Measurements from ENCODE around the gene MYO7B.
A peak's percentile ranks its signal among the peaks of the same experiment; 100 is the strongest.

The MYO7B gene

GRCh38 chr2:127639111-127639474, 103.6 kb downstream of the MYO7B start:
- no peak for DNase-seq

- no peak for DNase-seq
Measured at GRCh38 chr2:127640082-127641072, 104.9 kb downstream of the MYO7B start.

DNA sequence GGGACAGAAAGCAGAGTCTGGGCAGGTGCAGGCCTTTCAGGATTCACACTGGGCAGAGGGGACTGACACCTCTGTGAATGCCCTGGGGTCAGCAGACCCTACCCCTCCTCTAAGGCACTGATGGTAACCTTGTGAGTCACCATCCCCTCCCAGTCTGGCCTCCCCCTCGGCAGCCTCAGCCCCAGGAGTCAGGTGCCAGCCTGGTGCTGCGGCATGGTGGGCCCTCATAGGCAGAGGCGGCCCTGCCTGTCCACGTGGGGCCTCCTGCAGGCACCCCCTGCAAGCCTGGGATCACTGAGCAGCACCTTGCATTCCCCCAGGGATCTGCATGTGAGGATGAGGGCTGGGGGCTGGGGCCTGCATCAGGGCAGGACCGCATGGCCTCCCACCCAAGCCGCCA, 105.7 kb downstream of the MYO7B start:
- no peak for DNase-seq

- no peak for DNase-seq
Measured at GRCh38 chr2:127641846-127642507, 106.5 kb downstream of the MYO7B start.

DNA sequence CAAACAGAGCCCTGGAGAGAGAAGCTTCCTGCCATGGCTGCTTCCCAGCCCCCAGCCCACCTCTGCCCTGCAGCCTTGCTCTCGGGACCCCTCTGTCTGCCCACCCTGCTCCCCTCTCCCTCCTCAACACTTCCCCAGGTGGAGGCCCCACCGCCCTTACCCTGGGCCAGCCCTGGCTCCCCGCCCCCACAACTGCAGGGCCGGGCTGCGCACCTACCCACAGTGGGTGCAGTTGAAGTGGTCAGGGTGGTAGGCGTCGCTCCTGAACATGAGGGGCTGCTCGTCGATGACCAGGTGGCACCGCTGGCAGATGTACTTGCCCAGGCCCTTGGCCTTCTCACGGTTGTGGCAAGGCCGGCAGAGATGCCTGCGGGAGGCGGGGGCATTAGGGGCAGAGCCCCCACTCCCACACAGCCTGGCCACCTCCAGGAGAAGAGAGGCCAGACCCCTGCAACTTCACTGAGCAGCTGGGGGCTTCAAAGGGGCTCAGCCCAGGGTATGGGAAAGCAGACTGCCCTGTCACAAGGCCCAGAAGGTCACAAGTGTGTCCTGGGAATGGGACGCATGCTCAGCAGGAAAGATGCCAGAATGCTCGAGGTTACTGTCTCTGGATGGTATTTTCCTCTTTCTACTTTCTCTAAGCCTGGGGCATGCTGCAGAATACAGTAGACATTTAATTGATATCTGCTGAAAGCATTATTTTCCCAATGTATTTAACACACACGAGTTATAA, 107.4 kb downstream of the MYO7B start:
- DNase-seq: no peak

GRCh38 chr2:127643439-127644065, 108.1 kb downstream of the MYO7B start:
- DNase-seq: no peak

DNA sequence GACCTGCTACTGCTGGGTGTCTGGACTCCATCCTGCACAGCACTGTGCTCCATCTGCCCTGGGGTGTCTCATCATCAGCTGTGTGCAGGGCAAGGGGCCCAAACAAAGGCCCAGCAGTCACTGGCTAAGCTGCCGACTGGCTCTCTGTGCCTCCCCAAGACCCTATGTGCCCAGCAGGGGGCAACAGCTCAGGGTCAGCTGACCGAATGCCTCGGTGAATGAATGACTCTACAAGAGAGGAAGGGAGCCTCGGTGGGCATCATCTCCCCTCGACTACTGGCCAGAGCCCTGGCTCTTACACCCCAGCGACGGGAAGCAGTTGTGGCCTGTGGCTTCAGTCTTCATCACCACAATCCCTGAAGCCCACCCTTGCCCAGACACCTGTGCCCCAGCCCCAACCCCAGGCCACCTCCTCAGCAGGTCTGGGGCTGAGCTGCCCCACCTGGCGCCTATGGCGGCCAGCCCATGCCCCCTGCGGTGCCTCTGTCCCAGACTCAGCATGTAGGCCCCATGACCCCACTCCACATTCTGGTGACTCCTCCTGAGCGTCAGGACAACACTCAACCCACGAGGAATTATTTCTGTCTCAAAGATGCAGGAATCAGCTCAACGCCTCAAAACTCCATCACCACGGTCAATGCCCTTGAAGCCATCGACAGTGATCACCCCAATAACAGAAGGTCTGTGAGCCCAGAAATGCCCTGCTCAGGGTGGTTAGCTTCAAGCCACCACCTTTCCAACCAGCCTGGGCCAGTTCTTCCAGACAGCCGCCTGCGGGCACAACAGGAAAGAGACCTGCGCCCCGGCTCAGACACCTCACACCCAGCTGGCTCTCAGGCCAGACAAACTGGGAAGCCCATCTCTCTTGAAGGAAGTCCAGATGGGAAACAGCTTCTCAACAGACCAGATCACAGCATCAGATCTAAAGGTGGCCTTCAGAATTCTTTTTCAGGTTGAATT, 108.9 kb downstream of the MYO7B start:
- DNase-seq: no peak

- no peak for DNase-seq
Measured at GRCh38 chr2:127645026-127645394, 109.5 kb downstream of the MYO7B start.

GRCh38 chr2:127645395-127646291, 110.2 kb downstream of the MYO7B start, which contains the start of gene GPR17:
GPR17 (plus strand) TSS chr2:127646153; CDS start chr2:127650736, 4,583 bp downstream.
- DNase-seq: no peak

DNA sequence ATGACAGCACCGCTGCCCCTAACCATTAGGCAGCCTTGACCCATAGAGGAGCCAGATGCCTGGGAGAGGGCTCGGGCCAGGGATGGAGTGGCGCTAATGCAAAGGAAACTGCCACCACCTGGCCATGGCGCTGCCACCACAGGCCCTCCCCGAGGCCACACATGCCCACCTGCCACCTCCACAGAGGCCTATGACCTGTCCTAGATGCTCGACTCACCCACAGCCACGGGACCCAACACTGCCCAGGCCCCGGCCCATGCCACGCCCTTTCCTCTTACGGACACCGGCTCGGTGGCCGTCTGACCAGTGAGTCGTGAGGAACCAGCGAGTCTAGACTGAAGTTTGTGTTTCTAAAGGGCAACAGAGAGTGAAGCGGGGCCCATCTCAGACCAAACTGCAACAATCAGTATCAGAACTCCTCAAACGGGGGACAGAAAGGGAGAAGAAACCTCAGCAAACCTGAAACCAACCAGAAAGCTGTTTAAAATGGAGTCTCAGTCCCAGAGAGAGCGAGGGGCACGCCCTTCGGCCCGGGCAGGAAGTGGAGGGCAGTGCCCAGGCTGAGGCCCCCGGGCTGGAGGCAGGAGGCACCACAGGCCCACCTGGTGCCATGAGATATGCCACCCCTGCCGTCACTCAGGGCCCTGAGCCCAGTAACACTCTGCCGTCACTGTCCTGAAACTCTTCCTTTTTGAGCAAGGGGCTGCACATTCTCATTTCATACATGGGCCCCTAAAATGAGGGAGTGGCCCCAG, 111.2 kb downstream of the MYO7B start:
- no peak for DNase-seq

GRCh38 chr2:127647242-127648190, 112.0 kb downstream of the MYO7B start:
- no peak for DNase-seq

DNA sequence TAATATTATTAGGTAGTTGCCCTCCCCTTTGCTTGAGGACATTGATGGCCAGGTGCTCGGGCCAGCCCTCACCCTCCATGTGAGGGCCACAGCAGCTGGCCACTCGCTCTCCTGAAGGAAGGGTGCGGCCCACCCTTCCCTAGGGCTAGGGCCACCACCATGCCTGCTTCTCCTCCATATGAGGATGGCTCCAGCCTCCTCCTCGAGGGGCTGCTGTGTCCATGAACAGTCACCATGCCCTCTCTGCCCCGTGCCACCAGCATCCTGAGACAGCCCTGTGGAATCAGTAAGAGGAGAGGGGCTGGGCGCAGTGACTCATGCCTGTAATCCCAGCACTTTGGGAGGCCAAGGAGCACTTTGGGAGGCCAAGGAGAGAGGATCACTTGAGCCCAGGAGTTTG, 112.8 kb downstream of the MYO7B start:
- DNase-seq: no peak

GRCh38 chr2:127649100-127649611, 113.7 kb downstream of the MYO7B start:
- DNase-seq: no peak

GRCh38 chr2:127649684-127650040, 114.2 kb downstream of the MYO7B start:
- DNase-seq: peak; percentile 95

- DNase-seq: no peak
Measured at GRCh38 chr2:127650041-127650784, 114.7 kb downstream of the MYO7B start.

GRCh38 chr2:127650785-127651380, 115.4 kb downstream of the MYO7B start:
- no peak for DNase-seq

- no peak for DNase-seq
Measured at GRCh38 chr2:127651381-127651809, 115.9 kb downstream of the MYO7B start.

All from suppressor macrophage treated with lipopolysaccharide for 4 hours (primary cell).